Lung (tissue), 12 donors: Measurements from ENCODE around the gene ZNF778. TPM values are rescaled to one million over a fixed set of nuclear protein-coding genes. Genes with fewer than 3 reads are reported as not detected.

ENCODE experiments used
- ATAC-seq: fragments of 200-7000 bp; cut with Tn5 transposase; one replicate; pipeline ENCODE4 v1.9.1; 2020; ENCODE audit warnings: moderate number of reproducible peaks; ENCODE audit not compliant: insufficient read depth, low FRiP score
- DNase-seq, 3 donors: peaks; one replicate each; pipeline ENCODE4 v3.0.0-alpha.2; 2013 to 2017
- H3K27ac ChIP-seq, 2 donors: one replicate each; pipeline ENCODE4 v1.5.1; 2013; ENCODE audit warnings: mild to moderate bottlenecking in 2 of 2, moderate library complexity in 2 of 2, control low read depth in 1 of 2, inconsistent platforms in 1 of 2, low read depth in 1 of 2, low read length in 1 of 2
- H3K27me3 ChIP-seq, 3 donors: one replicate each; pipeline ENCODE4 v1.5.1; 2013; ENCODE audit warnings: low read length in 2 of 3; ENCODE audit not compliant: control insufficient read depth in 3 of 3, insufficient read depth in 3 of 3
- H3K36me3 ChIP-seq, 4 donors: one replicate each; pipeline ENCODE4 v1.5.1; 2013; ENCODE audit warnings: low read length in 4 of 4, mild to moderate bottlenecking in 1 of 4, moderate library complexity in 1 of 4; ENCODE audit not compliant: control insufficient read depth in 4 of 4, insufficient read depth in 4 of 4
- H3K4me1 ChIP-seq, 5 donors: one replicate each; pipeline ENCODE4 v1.5.1; 2013; ENCODE audit warnings: low read length in 5 of 5, mild to moderate bottlenecking in 2 of 5, moderate library complexity in 1 of 5; ENCODE audit not compliant: control insufficient read depth in 5 of 5, insufficient read depth in 5 of 5
- H3K4me3 ChIP-seq: one replicate; pipeline ENCODE4 v1.5.1; 2013; ENCODE audit warnings: mild to moderate bottlenecking, control low read depth, moderate library complexity
- H3K9ac ChIP-seq, 2 donors: one replicate each; pipeline ENCODE4 v1.5.1; 2013; ENCODE audit warnings: low read length in 2 of 2, control low read depth in 1 of 2; ENCODE audit not compliant: insufficient read depth in 1 of 2
- H3K9me3 ChIP-seq, 4 donors: one replicate each; pipeline ENCODE4 v1.5.1; 2013; ENCODE audit warnings: low read length in 3 of 4, mild to moderate bottlenecking in 1 of 4, moderate library complexity in 1 of 4; ENCODE audit not compliant: control insufficient read depth in 4 of 4, insufficient read depth in 3 of 4
- WGBS, 2 donors: extraction: QIAGEN DNeasy Blood & Tissue Kit; methylation state at CpG; one replicate each; pipeline ENCODE4 v1.1.7; 2013; 5-methylcytosine and 5-hydroxymethylcytosine counted together
- polyA plus RNA-seq, 2 donors: library from polyadenylated mRNA; stranded (reverse); fragments of 200-250 nt; gene quantifications; one replicate each; pipeline ENCODE4 v1.2.1, GENCODE V29; 2013
- total RNA-seq, 2 donors: library from RNA; depleted of rRNA in 1 of 2; stranded (reverse); fragments of >200 nt in 1 of 2; gene quantifications; one replicate each; pipeline ENCODE4 v1.2.1, GENCODE V29; 2014 to 2021
- TF ChIP-seq, protein P1 (sequence below): IDR thresholded peaks from 2 replicates; pipeline ENCODE4 v1.5.1; 2012; ENCODE audit warnings: mild to moderate bottlenecking; ENCODE audit errors: control extremely low read depth, extremely low read depth
- donor health status: control.
- donor health status: control.
- donor health status: Bipolar disorder and iron deficiency.
- donor health status: healthy.
- donor health status: DM: yes; HTN: yes; CAD: no.

ZNF778 gene
- total and polyA plus RNA-seq, 4 donors: 2.4 to 13.9 (median 4.6) TPM

GRCh38 chr16:89189358-89190025, 28.0 kb upstream of the ZNF778 start:
- H3K36me3 ChIP-seq: no peaks in the 10 kb centered on the region
- no peak overlapping the region for H3K9ac ChIP-seq
- DNase-seq (no peak), ATAC-seq (no peak)
- H3K4me3 ChIP-seq: no peak overlapping the region
- peaks cover 0 to 3% (median 0%) of the 10 kb centered on the region in 5 donors for H3K4me1 ChIP-seq
- H3K27me3 ChIP-seq: peaks cover 0 to 8% (median 3%) of the 10 kb centered on the region in 3 donors
- no peaks in the 10 kb centered on the region for H3K9me3 ChIP-seq
- 58 to 69% methylated on average over 14 of the region's 14 CpGs for WGBS, 2 donors
- TF ChIP-seq, protein P1, sequence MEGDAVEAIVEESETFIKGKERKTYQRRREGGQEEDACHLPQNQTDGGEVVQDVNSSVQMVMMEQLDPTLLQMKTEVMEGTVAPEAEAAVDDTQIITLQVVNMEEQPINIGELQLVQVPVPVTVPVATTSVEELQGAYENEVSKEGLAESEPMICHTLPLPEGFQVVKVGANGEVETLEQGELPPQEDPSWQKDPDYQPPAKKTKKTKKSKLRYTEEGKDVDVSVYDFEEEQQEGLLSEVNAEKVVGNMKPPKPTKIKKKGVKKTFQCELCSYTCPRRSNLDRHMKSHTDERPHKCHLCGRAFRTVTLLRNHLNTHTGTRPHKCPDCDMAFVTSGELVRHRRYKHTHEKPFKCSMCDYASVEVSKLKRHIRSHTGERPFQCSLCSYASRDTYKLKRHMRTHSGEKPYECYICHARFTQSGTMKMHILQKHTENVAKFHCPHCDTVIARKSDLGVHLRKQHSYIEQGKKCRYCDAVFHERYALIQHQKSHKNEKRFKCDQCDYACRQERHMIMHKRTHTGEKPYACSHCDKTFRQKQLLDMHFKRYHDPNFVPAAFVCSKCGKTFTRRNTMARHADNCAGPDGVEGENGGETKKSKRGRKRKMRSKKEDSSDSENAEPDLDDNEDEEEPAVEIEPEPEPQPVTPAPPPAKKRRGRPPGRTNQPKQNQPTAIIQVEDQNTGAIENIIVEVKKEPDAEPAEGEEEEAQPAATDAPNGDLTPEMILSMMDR: no peak
- H3K27ac ChIP-seq: no peak overlapping the region

GRCh38 chr16:89190150-89190958, 27.1 kb upstream of the ZNF778 start:
- peaks cover 0 to 3% (median 0%) of the 10 kb centered on the region in 5 donors for H3K4me1 ChIP-seq
- no peak for ATAC-seq
- H3K27ac ChIP-seq: no peak overlapping the region
- H3K36me3 ChIP-seq: no peaks in the 10 kb centered on the region
- TF ChIP-seq, protein P1: no peak
- H3K4me3 ChIP-seq: no peak overlapping the region
- 70 to 73% methylated on average over 28 of the region's 28 CpGs for WGBS, 2 donors
- DNase-seq: peak in 1 of 3 donors; percentile 10
- H3K9ac ChIP-seq: no peak overlapping the region
- peaks cover 0 to 8% (median 3%) of the 10 kb centered on the region in 3 donors for H3K27me3 ChIP-seq
- H3K9me3 ChIP-seq: no peaks in the 10 kb centered on the region

- ATAC-seq: no peak
- H3K36me3 ChIP-seq: no peaks in the 10 kb centered on the region
- H3K27me3 ChIP-seq: peaks cover 0 to 8% (median 3%) of the 10 kb centered on the region in 3 donors
- peak in 1 of 3 donors; percentile 8 for DNase-seq
- WGBS, 2 donors: 47 to 66% methylated on average over 41 to 44 of the region's 44 CpGs
- no peak overlapping the region for H3K4me3 ChIP-seq
- peaks cover 0 to 3% (median 0%) of the 10 kb centered on the region in 5 donors for H3K4me1 ChIP-seq
- no peak overlapping the region for H3K27ac ChIP-seq
- H3K9ac ChIP-seq: no peak overlapping the region
- TF ChIP-seq, protein P1: no peak
- H3K9me3 ChIP-seq: no peaks in the 10 kb centered on the region
Measured at GRCh38 chr16:89191033-89191900, 26.2 kb upstream of the ZNF778 start.
